SK-N-SH (cell line): ENCODE results near the gene FCGBP.

Experiments
- EP300 ChIP-seq, 2 experiments: IDR thresholded peaks; 2 replicates each; pipeline versions ENCODE4 v1.4.0 to v1.6.1; 2012; ENCODE audit warnings: borderline replicate concordance in 1 of 2, low read depth in 1 of 2, low read length in 1 of 2
- FOXJ3 ChIP-seq: sonication (generic); formaldehyde crosslinking; IDR thresholded peaks from 2 replicates; pipeline ENCODE4 v1.5.1; 2020; ENCODE audit warnings: mild to moderate bottlenecking, missing genetic modification reagents
- FOXM1 ChIP-seq: IDR thresholded peaks from 2 replicates; pipeline ENCODE4 v1.4.0; 2012; ENCODE audit warnings: low read depth, mild to moderate bottlenecking
- POLR2AphosphoS5 ChIP-seq: IDR thresholded peaks from 2 replicates; pipeline ENCODE4 v1.6.1; 2012; ENCODE audit warnings: low read depth, low read length
- RAD21 ChIP-seq: IDR thresholded peaks from 2 replicates; pipeline ENCODE4 v1.6.1; 2012; ENCODE audit warnings: mild to moderate bottlenecking, low read length
- TAF1 ChIP-seq: IDR thresholded peaks from 2 replicates; pipeline ENCODE4 v1.6.1; 2012; ENCODE audit warnings: low read depth, mild to moderate bottlenecking, low read length, moderate library complexity, borderline replicate concordance
- TEAD4 ChIP-seq: IDR thresholded peaks from 2 replicates; pipeline ENCODE4 v1.4.0; 2012; ENCODE audit warnings: mild to moderate bottlenecking, borderline replicate concordance; ENCODE audit not compliant: insufficient read depth
- TF ChIP-seq, protein P1 (sequence below): IDR thresholded peaks from 2 replicates; pipeline ENCODE4 v1.4.0; 2012; ENCODE audit warnings: low read depth
- TF ChIP-seq, protein P2 (sequence below): IDR thresholded peaks from 2 replicates; pipeline ENCODE4 v1.6.1; 2012; ENCODE audit warnings: mild to moderate bottlenecking, low read depth, low read length, moderate library complexity
- TF ChIP-seq, protein P3 (sequence below): fragments of 200-600 bp; sonication (generic); IDR thresholded peaks from 2 replicates; pipeline ENCODE4 v1.6.1; 2017; ENCODE audit warnings: antibody characterized with exemption, mild to moderate bottlenecking, moderate library complexity

DNA sequence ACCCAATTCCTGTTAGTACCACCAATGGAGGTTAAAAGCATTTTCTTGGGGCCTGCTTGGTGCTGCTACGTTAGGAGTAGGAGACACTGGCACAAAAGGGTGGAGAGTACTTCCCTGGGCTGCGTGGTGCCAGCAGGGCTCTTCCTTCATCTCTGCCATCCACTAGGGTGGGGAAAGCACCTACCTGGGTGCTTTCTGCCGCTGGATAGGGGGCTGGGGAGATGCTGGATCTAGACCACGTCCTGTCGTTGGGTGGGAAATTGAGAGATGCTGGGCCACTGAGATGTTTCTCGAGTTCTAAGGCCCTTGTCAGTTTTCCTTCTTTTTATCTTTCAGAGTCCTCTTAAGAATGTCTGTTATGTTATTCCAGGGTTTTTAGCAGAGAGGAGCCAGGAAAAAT, 6.7 kb upstream of the FCGBP start:
- TF ChIP-seq TEAD4 = no peak
- TF ChIP-seq, protein P1, sequence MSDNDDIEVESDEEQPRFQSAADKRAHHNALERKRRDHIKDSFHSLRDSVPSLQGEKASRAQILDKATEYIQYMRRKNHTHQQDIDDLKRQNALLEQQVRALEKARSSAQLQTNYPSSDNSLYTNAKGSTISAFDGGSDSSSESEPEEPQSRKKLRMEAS = no peak
- TF ChIP-seq TAF1 = no peak
- no peak for TF ChIP-seq EP300 (IDR thresholded peaks at IDR 0.05; ENCODE audit: borderline replicate concordance in 1 of 2, low read depth in 1 of 2, low read length in 1 of 2)
- TF ChIP-seq, protein P2, sequence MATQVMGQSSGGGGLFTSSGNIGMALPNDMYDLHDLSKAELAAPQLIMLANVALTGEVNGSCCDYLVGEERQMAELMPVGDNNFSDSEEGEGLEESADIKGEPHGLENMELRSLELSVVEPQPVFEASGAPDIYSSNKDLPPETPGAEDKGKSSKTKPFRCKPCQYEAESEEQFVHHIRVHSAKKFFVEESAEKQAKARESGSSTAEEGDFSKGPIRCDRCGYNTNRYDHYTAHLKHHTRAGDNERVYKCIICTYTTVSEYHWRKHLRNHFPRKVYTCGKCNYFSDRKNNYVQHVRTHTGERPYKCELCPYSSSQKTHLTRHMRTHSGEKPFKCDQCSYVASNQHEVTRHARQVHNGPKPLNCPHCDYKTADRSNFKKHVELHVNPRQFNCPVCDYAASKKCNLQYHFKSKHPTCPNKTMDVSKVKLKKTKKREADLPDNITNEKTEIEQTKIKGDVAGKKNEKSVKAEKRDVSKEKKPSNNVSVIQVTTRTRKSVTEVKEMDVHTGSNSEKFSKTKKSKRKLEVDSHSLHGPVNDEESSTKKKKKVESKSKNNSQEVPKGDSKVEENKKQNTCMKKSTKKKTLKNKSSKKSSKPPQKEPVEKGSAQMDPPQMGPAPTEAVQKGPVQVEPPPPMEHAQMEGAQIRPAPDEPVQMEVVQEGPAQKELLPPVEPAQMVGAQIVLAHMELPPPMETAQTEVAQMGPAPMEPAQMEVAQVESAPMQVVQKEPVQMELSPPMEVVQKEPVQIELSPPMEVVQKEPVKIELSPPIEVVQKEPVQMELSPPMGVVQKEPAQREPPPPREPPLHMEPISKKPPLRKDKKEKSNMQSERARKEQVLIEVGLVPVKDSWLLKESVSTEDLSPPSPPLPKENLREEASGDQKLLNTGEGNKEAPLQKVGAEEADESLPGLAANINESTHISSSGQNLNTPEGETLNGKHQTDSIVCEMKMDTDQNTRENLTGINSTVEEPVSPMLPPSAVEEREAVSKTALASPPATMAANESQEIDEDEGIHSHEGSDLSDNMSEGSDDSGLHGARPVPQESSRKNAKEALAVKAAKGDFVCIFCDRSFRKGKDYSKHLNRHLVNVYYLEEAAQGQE = no peak
- TF ChIP-seq, protein P3, sequence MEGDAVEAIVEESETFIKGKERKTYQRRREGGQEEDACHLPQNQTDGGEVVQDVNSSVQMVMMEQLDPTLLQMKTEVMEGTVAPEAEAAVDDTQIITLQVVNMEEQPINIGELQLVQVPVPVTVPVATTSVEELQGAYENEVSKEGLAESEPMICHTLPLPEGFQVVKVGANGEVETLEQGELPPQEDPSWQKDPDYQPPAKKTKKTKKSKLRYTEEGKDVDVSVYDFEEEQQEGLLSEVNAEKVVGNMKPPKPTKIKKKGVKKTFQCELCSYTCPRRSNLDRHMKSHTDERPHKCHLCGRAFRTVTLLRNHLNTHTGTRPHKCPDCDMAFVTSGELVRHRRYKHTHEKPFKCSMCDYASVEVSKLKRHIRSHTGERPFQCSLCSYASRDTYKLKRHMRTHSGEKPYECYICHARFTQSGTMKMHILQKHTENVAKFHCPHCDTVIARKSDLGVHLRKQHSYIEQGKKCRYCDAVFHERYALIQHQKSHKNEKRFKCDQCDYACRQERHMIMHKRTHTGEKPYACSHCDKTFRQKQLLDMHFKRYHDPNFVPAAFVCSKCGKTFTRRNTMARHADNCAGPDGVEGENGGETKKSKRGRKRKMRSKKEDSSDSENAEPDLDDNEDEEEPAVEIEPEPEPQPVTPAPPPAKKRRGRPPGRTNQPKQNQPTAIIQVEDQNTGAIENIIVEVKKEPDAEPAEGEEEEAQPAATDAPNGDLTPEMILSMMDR = no peak
- TF ChIP-seq POLR2AphosphoS5 = no peak
- no peak for TF ChIP-seq FOXJ3 (CRISPR knock-in tag)
- no peak for TF ChIP-seq FOXM1
- no peak for TF ChIP-seq RAD21
